CD4-positive, alpha-beta memory T cell (primary cell): ENCODE measurements around the gene NR1D2. TPM values are rescaled to one million over a fixed set of nuclear protein-coding genes. Genes with fewer than 3 reads are reported as not detected.
"Not testable (repeated sequence)": the region's sequence is repeated elsewhere in the genome, so short reads cannot be mapped to it uniquely, and the experiment has no call there.

ENCODE experiments used
- CTCF ChIA-PET: fragments of 350-600 bp; sonication (Branson Sonifier 250); formaldehyde crosslinking; loops from one replicate; lab custom pipeline; 2021; ENCODE audit warnings: inconsistent platforms; ENCODE audit not compliant: partially characterized antibody; lab: Charles Lee
- POLR2A ChIA-PET: fragments of 350-600 bp; sonication (Branson Sonifier 250); formaldehyde crosslinking; loops from one replicate; lab custom pipeline; 2021; ENCODE audit not compliant: partially characterized antibody; lab: Charles Lee
- DNase-seq, 5 donors: peaks; one replicate each; pipeline versions ENCODE4 v3.0.0 to v3.0.0-alpha.2; 2020 to 2022; ENCODE audit warnings: mixed read lengths in 1 of 5
- H3K27ac ChIP-seq: one replicate; pipeline ENCODE4 v1.7.0; 2013; ENCODE audit warnings: low read depth, low read length
- H3K27me3 ChIP-seq: 2 replicates; pipeline ENCODE4 v1.7.0; 2013; ENCODE audit warnings: mild to moderate bottlenecking, low read length, moderate library complexity; ENCODE audit not compliant: insufficient read depth
- H3K36me3 ChIP-seq: 2 replicates; pipeline ENCODE4 v1.7.0; 2013; ENCODE audit warnings: mild to moderate bottlenecking, low read length, moderate library complexity; ENCODE audit not compliant: insufficient read depth
- H3K4me1 ChIP-seq: 2 replicates; pipeline ENCODE4 v1.7.0; 2013; ENCODE audit warnings: mild to moderate bottlenecking, low read length, moderate library complexity; ENCODE audit not compliant: insufficient read depth
- H3K4me3 ChIP-seq, 2 donors: one replicate each; pipeline ENCODE4 v1.7.0; 2013; ENCODE audit warnings: low read length in 2 of 2, mild to moderate bottlenecking in 1 of 2
- H3K9me3 ChIP-seq, 2 donors: one replicate each; pipeline ENCODE4 v1.7.0; 2013; ENCODE audit warnings: low read length in 2 of 2, control low read depth in 1 of 2; ENCODE audit not compliant: control insufficient read depth in 1 of 2
- H3K27ac Mint-ChIP-seq, 7 donors: one replicate each; pipeline ENCODE4 v1.8.0; 2020 to 2021; ENCODE audit warnings: mixed read lengths in 7 of 7, mild to moderate bottlenecking in 6 of 7, inconsistent platforms in 3 of 7, moderate library complexity in 3 of 7
- H3K27me3 Mint-ChIP-seq, 2 donors: one replicate each; pipeline ENCODE4 v1.8.0; 2020 to 2021; ENCODE audit warnings: mixed read lengths in 2 of 2
- H3K36me3 Mint-ChIP-seq, 2 donors: one replicate each; pipeline ENCODE4 v1.8.0; 2020 to 2021; ENCODE audit warnings: mixed read lengths in 2 of 2, inconsistent platforms in 1 of 2, mild to moderate bottlenecking in 1 of 2
- H3K4me1 Mint-ChIP-seq, 4 donors: one replicate each; pipeline ENCODE4 v1.8.0; 2020 to 2021; ENCODE audit warnings: mixed read lengths in 4 of 4, mild to moderate bottlenecking in 1 of 4
- H3K4me3 Mint-ChIP-seq, 8 donors: one replicate each; pipeline ENCODE4 v1.8.0; 2020 to 2021; ENCODE audit warnings: mixed read lengths in 8 of 8, mild to moderate bottlenecking in 7 of 8, moderate library complexity in 6 of 8, inconsistent platforms in 3 of 8
- H3K9me3 Mint-ChIP-seq, 8 donors: one replicate each; pipeline ENCODE4 v1.8.0; 2020 to 2021; ENCODE audit warnings: mixed read lengths in 8 of 8, mild to moderate bottlenecking in 5 of 8, inconsistent platforms in 3 of 8, moderate library complexity in 1 of 8
- intact Hi-C: fragments of 100-400 bp; cut with micrococcal nuclease; formaldehyde crosslinking; loops from one replicate; pipeline ENCODE4 v1.15.1; 2023
- polyA plus RNA-seq, 2 donors: library from polyadenylated mRNA; unstranded; fragments of 300-500 nt; fragmentation: Illumina TruSeq; gene quantifications; one replicate each; pipeline ENCODE4 v1.2.3, GENCODE V29; 2021
- total RNA-seq, 2 experiments: library from RNA; stranded (reverse); gene quantifications; one replicate each; pipeline ENCODE4 v1.2.3, GENCODE V29; 2021

Gene NR1D2
- total and polyA plus RNA-seq, 4 experiments from 2014 or later: 28.1 to 70.5 (median 65.2) TPM

DNA sequence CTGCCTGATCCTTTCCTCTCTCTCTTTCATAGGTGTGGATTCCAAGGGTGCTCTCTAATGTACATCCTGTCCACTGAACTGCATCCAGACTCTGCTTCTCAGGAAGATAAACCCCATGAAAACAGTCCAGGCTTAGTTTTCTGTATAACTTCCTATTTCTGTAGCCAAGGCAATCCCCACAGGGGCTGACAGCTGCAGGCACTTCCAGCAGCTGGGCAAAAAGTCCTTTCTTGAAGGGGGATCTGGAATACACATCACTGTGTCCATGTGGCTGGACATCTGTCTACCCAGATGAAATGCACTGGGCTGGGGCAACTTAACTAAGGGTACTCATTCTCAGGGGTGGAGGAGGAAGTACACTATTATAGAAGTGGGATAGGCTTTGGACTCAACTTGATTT, 72.2 kb downstream of the NR1D2 start:
- Histone ChIP-seq H3K36me3 (no peaks in the 10 kb centered on the region), H3K4me3 (no peak overlapping the region), H3K9me3 (no peaks in the 10 kb centered on the region), H3K27ac (no peak overlapping the region), H3K27me3 (peaks cover 2% of the 10 kb centered on the region), H3K4me1 (no peaks in the 10 kb centered on the region)
- H3K4me1 Mint-ChIP-seq: no peaks in the 10 kb centered on the region
- ChIA-PET POLR2A (no interaction called here), CTCF (no interaction called here)
- peaks cover 0 to 1% of the 10 kb centered on the region in 2 donors for H3K27me3 Mint-ChIP-seq
- H3K9me3 Mint-ChIP-seq: no peaks in the 10 kb centered on the region
- no peak overlapping the region for H3K27ac Mint-ChIP-seq
- intact Hi-C loops: no loop called here
- no peak overlapping the region for H3K4me3 Mint-ChIP-seq
- no peaks in the 10 kb centered on the region for H3K36me3 Mint-ChIP-seq
- DNase-seq: no peak

DNA sequence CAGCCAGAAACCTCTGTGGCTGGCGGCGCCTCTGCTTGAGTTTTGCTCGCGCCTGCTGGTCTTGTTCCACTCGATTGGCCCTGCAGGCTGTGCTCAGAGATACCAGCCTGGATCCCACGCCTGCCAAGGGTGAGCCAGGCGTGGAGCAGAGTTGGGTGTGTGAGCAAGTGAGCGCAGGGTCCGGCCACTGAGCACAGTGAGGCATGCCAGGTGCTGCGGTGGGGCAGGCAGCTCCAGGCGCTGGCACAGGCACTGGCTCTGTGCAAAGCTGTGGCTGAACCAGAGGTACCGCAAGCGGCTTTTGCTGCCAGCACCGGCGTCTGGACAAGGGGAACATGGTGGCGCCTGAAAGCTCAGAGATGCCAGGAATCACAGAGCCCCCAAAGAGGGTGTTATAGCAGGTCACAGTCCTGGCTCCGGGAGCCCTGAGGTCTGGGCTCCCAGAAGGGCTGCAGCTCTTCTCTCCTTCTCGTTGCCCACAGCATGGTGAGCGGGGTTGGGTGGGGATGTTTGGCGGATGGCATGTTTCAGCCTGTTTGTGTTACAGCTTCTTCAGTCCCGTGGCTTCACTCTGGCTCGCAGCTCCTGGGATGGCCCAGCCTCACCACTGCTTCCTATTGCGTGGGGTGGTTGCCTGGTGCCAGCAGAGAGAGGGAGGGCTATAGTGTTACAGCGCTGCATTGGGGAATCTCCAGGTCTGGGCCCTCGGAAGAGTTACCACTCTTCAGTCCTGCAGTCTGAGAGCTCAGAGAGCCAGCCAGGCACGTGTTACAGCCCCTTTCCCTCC, 73.9 kb downstream of the NR1D2 start:
- intact Hi-C loops: no loop called here
- Mint-ChIP-seq H3K9me3 (no peaks in the 10 kb centered on the region), H3K4me3 (no peak overlapping the region), H3K4me1 (no peaks in the 10 kb centered on the region), H3K27me3 (peaks cover 0 to 1% of the 10 kb centered on the region in 2 donors), H3K36me3 (no peaks in the 10 kb centered on the region), H3K27ac (no peak overlapping the region)
- H3K27ac ChIP-seq: no peak overlapping the region
- no peaks in the 10 kb centered on the region for H3K9me3 ChIP-seq
- no peak for DNase-seq
- no peaks in the 10 kb centered on the region for H3K4me1 ChIP-seq
- CTCF ChIA-PET: no interaction called here
- no peaks in the 10 kb centered on the region for H3K36me3 ChIP-seq
- no peaks in the 10 kb centered on the region for H3K27me3 ChIP-seq
- POLR2A ChIA-PET: no interaction called here
- no peak overlapping the region for H3K4me3 ChIP-seq

DNA sequence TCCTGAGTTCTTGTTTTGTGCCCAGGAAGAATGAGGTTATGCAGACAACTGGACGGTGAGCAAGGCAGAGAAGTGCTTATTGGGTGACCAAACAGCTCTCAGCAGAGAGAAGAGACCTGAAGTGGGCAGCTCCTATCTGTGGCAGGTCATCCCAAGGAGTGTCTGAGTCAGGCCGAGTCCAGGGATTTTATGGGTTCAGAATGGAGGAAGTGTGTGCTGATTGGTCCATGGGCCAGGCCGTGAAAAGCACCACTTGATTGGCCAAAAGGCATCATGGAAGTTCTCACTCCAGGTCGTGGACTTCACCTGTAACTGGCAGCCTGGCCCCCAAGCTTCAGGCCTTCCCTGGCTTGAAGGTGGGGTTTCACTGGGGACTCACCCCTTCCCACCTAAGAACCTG, 74.5 kb downstream of the NR1D2 start:
- no peak overlapping the region for H3K27ac ChIP-seq
- no peaks in the 10 kb centered on the region for H3K9me3 Mint-ChIP-seq
- H3K36me3 ChIP-seq: no peaks in the 10 kb centered on the region
- ChIA-PET CTCF (no interaction called here), POLR2A (no interaction called here)
- no peaks in the 10 kb centered on the region for H3K9me3 ChIP-seq
- no peaks in the 10 kb centered on the region for H3K36me3 Mint-ChIP-seq
- intact Hi-C loops: no loop called here
- no peaks in the 10 kb centered on the region for H3K4me1 ChIP-seq
- no peaks in the 10 kb centered on the region for H3K4me1 Mint-ChIP-seq
- H3K27ac Mint-ChIP-seq: no peak overlapping the region
- no peaks in the 10 kb centered on the region for H3K27me3 ChIP-seq
- no peak for DNase-seq
- H3K27me3 Mint-ChIP-seq: peaks cover 1 to 2% of the 10 kb centered on the region in 2 donors
- no peak overlapping the region for H3K4me3 Mint-ChIP-seq
- H3K4me3 ChIP-seq: no peak overlapping the region

- H3K27ac Mint-ChIP-seq: no peak overlapping the region
- H3K9me3 Mint-ChIP-seq: no peaks in the 10 kb centered on the region
- H3K4me1 ChIP-seq: no peaks in the 10 kb centered on the region
- H3K9me3 ChIP-seq: no peaks in the 10 kb centered on the region
- H3K27ac ChIP-seq: no peak overlapping the region
- H3K4me1 Mint-ChIP-seq: no peaks in the 10 kb centered on the region
- H3K36me3 Mint-ChIP-seq: no peaks in the 10 kb centered on the region
- no peak overlapping the region for H3K4me3 ChIP-seq
- H3K27me3 Mint-ChIP-seq: peaks cover 0 to 2% of the 10 kb centered on the region in 2 donors
- no peaks in the 10 kb centered on the region for H3K27me3 ChIP-seq
- ChIA-PET POLR2A (no interaction called here), CTCF (no interaction called here)
- no peak for DNase-seq
- intact Hi-C loops: no loop called here
- no peak overlapping the region for H3K4me3 Mint-ChIP-seq
- H3K36me3 ChIP-seq: no peaks in the 10 kb centered on the region
Measured at GRCh38 chr3:24020036-24020691, 75.1 kb downstream of the NR1D2 start.

DNA sequence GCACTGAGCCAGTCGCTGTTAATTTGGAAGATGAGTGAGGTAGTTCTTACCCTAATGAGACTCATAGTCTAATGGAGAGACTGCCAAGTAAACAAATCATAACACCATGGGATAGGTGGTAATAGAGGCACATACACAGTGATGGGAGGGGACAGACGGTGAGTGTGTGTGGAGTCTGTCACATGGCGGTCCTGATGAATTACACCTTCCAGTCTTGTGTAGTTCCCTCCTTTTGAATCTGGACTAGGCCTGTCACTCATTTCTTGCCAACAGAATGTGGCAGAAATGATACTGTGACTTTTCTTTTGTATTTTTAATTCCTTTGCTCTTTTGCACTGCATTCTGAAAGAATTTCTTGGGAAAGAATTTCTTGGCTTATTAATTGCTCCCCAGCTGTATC, 78.1 kb downstream of the NR1D2 start:
- H3K4me1 Mint-ChIP-seq: no peaks in the 10 kb centered on the region
- no peak for DNase-seq
- Histone ChIP-seq H3K27me3 (no peaks in the 10 kb centered on the region), H3K36me3 (no peaks in the 10 kb centered on the region), H3K4me1 (no peaks in the 10 kb centered on the region), H3K27ac (no peak overlapping the region), H3K9me3 (no peaks in the 10 kb centered on the region), H3K4me3 (no peak overlapping the region)
- H3K9me3 Mint-ChIP-seq: peaks cover 0 to 3% (median 0%) of the 10 kb centered on the region in 8 donors
- H3K27me3 Mint-ChIP-seq: peaks cover 0 to 2% of the 10 kb centered on the region in 2 donors
- no peak overlapping the region for H3K4me3 Mint-ChIP-seq
- no peaks in the 10 kb centered on the region for H3K36me3 Mint-ChIP-seq
- intact Hi-C loops: no loop called here
- ChIA-PET CTCF (no interaction called here), POLR2A (no interaction called here)
- no peak overlapping the region for H3K27ac Mint-ChIP-seq

DNA sequence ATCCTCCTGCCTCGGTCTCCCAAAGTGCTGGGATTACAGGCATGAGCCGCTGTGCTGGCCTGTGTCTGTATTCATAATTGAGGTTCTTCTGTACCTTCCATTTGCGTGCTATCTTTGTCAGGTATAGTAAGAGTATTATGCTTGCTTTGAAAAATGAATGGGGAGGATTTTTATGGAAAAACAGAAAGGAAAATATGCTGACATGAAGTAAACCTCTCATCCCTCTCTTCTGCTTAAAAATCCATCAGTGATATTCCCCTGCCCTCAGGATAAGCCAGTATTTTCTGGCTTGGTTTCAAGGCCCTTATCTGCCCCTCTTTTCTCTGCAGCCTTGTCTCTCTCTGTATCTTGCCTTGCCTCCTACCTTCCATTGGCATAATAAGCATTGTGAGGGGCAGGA, 80.7 kb downstream of the NR1D2 start:
- Mint-ChIP-seq H3K36me3 (no peaks in the 10 kb centered on the region), H3K4me3 (no peak overlapping the region), H3K9me3 (peaks cover 0 to 3% (median 0%) of the 10 kb centered on the region in 8 donors), H3K27ac (no peak overlapping the region), H3K27me3 (peaks cover 0 to 2% of the 10 kb centered on the region in 2 donors), H3K4me1 (no peaks in the 10 kb centered on the region)
- no peak overlapping the region for H3K4me3 ChIP-seq
- H3K9me3 ChIP-seq: no peaks in the 10 kb centered on the region
- no peaks in the 10 kb centered on the region for H3K27me3 ChIP-seq
- H3K4me1 ChIP-seq: no peaks in the 10 kb centered on the region
- no peak overlapping the region for H3K27ac ChIP-seq
- intact Hi-C loops: no loop called here
- DNase-seq: no peak
- no peaks in the 10 kb centered on the region for H3K36me3 ChIP-seq
- ChIA-PET POLR2A (no interaction called here), CTCF (no interaction called here)

DNA sequence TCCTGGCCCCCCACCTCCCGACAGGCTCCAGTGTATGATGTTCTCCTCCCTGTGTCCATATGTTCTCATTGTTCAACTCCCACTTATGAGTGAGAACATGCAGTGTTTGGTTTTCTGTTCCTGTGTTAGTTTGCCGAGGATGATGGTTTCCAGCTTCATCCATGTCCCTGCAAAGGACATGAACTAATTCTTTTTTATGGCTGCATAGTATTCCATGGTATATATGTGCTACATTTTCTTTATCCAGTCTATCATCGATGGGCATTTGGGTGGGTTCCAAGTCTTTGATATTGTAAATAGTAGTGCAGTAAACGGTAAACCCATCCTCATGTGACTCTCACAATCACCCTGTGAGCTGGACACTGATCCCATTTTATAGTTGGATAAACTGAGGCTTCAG, 81.6 kb downstream of the NR1D2 start:
- H3K36me3 ChIP-seq, H3K9me3 Mint-ChIP-seq, CTCF ChIA-PET, H3K27ac Mint-ChIP-seq, H3K36me3 Mint-ChIP-seq, POLR2A ChIA-PET, H3K4me1 ChIP-seq, H3K27me3 Mint-ChIP-seq, H3K4me3 Mint-ChIP-seq, H3K27ac ChIP-seq, H3K4me1 Mint-ChIP-seq, H3K4me3 ChIP-seq, intact Hi-C loops, H3K9me3 ChIP-seq, H3K27me3 ChIP-seq, DNase-seq: not testable (repeated sequence)
